GM12878 (cell line): ENCODE results near the gene SF3B5. TPM values are rescaled to one million over a fixed set of nuclear protein-coding genes. Genes with fewer than 3 reads are reported as not detected.
A peak's percentile ranks its signal among the peaks of the same experiment; 100 is the strongest.

Source experiments
- ATAC-seq: fragments of 200-7000 bp; cut with Tn5 transposase; 3 replicates; pipeline ENCODE4 v1.9.1; 2020; ENCODE audit warnings: mild to moderate bottlenecking, moderate library complexity
- BruUV-seq: library from RNA; stranded (reverse); fragments of 400-500 nt; replicated peaks from 2 replicates; lab custom pipeline; 2021; lab: Mats Ljungman, UMichigan
- CTCF ChIA-PET: fragments of 300-600 bp; sonication (Branson Sonifier 250); formaldehyde crosslinking; extraction: SDS; loops from one replicate; lab custom pipeline; 2021; ENCODE audit warnings: inconsistent platforms; lab: Yijun Ruan, JAX
- POLR2A ChIA-PET: fragments of 350-600 bp; formaldehyde crosslinking; extraction: SDS; loops from one replicate; lab custom pipeline; 2021; ENCODE audit warnings: inconsistent platforms; lab: Charles Lee
- RAD21 ChIA-PET: fragments of 300-600 bp; sonication (Branson Sonifier 250); formaldehyde crosslinking; loops from one replicate; lab custom pipeline; 2023; ENCODE audit warnings: antibody characterized with exemption; ENCODE audit not compliant: unreplicated experiment; lab: Charles Lee
- SMC1A ChIA-PET: fragments of 300-600 bp; sonication (Branson Sonifier 250); formaldehyde crosslinking; loops from one replicate; lab custom pipeline; 2023; ENCODE audit not compliant: unreplicated experiment, uncharacterized antibody; lab: Charles Lee
- DNase-seq: peaks from one replicate; pipeline ENCODE4 v3.0.0-alpha.2; 2011; ENCODE audit warnings: low read depth, low spot score
- FAIRE-seq: peaks from 3 replicates; lab custom pipeline; 2011; peaks lifted over from hg19 to GRCh38; lab: Jason Lieb, UNC
- H2AFZ ChIP-seq: 2 replicates; pipeline ENCODE4 v1.6.0; 2011; ENCODE audit warnings: low read depth, low read length, control low read depth; ENCODE audit not compliant: control insufficient read depth
- H3K27ac ChIP-seq: 2 replicates; pipeline ENCODE4 v1.5.1; 2011; ENCODE audit warnings: control low read depth; ENCODE audit not compliant: control insufficient read depth, insufficient read depth
- H3K27me3 ChIP-seq, 2 experiments: replicated peaks in 1 of 2; 2 replicates each; pipeline versions ENCODE4 v1.6.0 to v1.6.1; 2011; ENCODE audit warnings: low read length in 1 of 2; ENCODE audit not compliant: control insufficient read depth in 2 of 2, insufficient read depth in 2 of 2
- H3K36me3 ChIP-seq, 2 experiments: 2 replicates each; pipeline ENCODE4 v1.5.1; 2011; ENCODE audit warnings: low read length in 1 of 2; ENCODE audit not compliant: control insufficient read depth in 2 of 2, insufficient read depth in 2 of 2
- H3K4me1 ChIP-seq: 2 replicates; pipeline ENCODE4 v1.6.1; 2011; ENCODE audit warnings: mild to moderate bottlenecking, low read length, moderate library complexity, mixed read lengths; ENCODE audit not compliant: control insufficient read depth, insufficient read depth
- H3K4me2 ChIP-seq: 2 replicates; pipeline ENCODE4 v1.6.0; 2011; ENCODE audit warnings: control low read depth; ENCODE audit not compliant: control insufficient read depth, insufficient read depth
- H3K4me3 ChIP-seq: fragments of 200-600 bp; sonication (generic); 2 replicates; pipeline ENCODE4 v1.5.1; 2016
- H3K79me2 ChIP-seq: 2 replicates; pipeline ENCODE4 v1.6.0; 2011; ENCODE audit warnings: low read length; ENCODE audit not compliant: control insufficient read depth, insufficient read depth
- H3K9ac ChIP-seq: 2 replicates; pipeline ENCODE4 v1.8.0; 2011; ENCODE audit warnings: low read length, control low read depth, mixed read lengths; ENCODE audit not compliant: control insufficient read depth, insufficient read depth
- H3K9me3 ChIP-seq: replicated peaks from 3 replicates; pipeline ENCODE4 v1.5.1; 2011; ENCODE audit warnings: mild to moderate bottlenecking, low read length; ENCODE audit not compliant: control insufficient read depth, insufficient read depth
- H4K20me1 ChIP-seq: 2 replicates; pipeline ENCODE4 v1.6.0; 2011; ENCODE audit not compliant: control insufficient read depth, insufficient read depth
- BHLHE40 ChIP-seq, 2 experiments: fragments of 450-650 bp in 1 of 2; IDR thresholded peaks; 2 replicates each; pipeline ENCODE4 v1.6.1; 2011 to 2017; ENCODE audit warnings: low read depth in 2 of 2, borderline replicate concordance in 1 of 2, improper control_type of control experiment in 1 of 2, low read length in 1 of 2, mild to moderate bottlenecking in 1 of 2
- CBX5 ChIP-seq: sonication (generic); IDR thresholded peaks from 2 replicates; pipeline ENCODE4 v1.6.1; 2016; ENCODE audit warnings: low read depth, moderate library complexity, mild to moderate bottlenecking, inconsistent platforms
- EGR1 ChIP-seq, 2 experiments: IDR thresholded peaks; 1 replicate in 1 of 2; 2 replicates in 1 of 2; pipeline ENCODE4 v1.6.1; 2011 to 2012; ENCODE audit warnings: low read depth in 2 of 2, low read length in 2 of 2, borderline replicate concordance in 1 of 2, mild to moderate bottlenecking in 1 of 2, moderate library complexity in 1 of 2
- GABPA ChIP-seq: IDR thresholded peaks from 2 replicates; pipeline ENCODE4 v1.6.1; 2014; ENCODE audit warnings: antibody characterized with exemption, low read depth, mild to moderate bottlenecking, inconsistent platforms
- HDAC6 ChIP-seq: fragments of 200-600 bp; sonication (generic); IDR thresholded peaks from one replicate; pipeline ENCODE4 v1.8.0; 2017; ENCODE audit warnings: antibody characterized with exemption; ENCODE audit not compliant: unreplicated experiment
- IKZF2 ChIP-seq, 2 experiments: fragments of 450-650 bp; IDR thresholded peaks; 2 replicates each; pipeline ENCODE4 v1.6.1; 2017; ENCODE audit warnings: mild to moderate bottlenecking in 2 of 2, moderate library complexity in 2 of 2
- LARP7 ChIP-seq: fragments of 450-650 bp; IDR thresholded peaks from 2 replicates; pipeline ENCODE4 v1.6.1; 2017; ENCODE audit warnings: mild to moderate bottlenecking
- MLLT1 ChIP-seq: fragments of 450-650 bp; IDR thresholded peaks from 2 replicates; pipeline ENCODE4 v1.6.1; 2016; ENCODE audit warnings: mild to moderate bottlenecking
- MTA2 ChIP-seq: fragments of 450-650 bp; IDR thresholded peaks from 2 replicates; pipeline ENCODE4 v1.6.1; 2016; ENCODE audit warnings: low read depth, mild to moderate bottlenecking, moderate library complexity
- NBN ChIP-seq: fragments of 450-650 bp; IDR thresholded peaks from 2 replicates; pipeline ENCODE4 v1.6.1; 2016
- POLR2AphosphoS5 ChIP-seq: IDR thresholded peaks from 2 replicates; pipeline ENCODE4 v1.6.1; 2011; ENCODE audit warnings: mild to moderate bottlenecking, low read length, inconsistent platforms
- RAD51 ChIP-seq: fragments of 450-650 bp; IDR thresholded peaks from 2 replicates; pipeline ENCODE4 v1.6.1; 2016; ENCODE audit warnings: moderate library complexity, mild to moderate bottlenecking, inconsistent platforms
- RELA ChIP-seq: fragments of 450-650 bp; IDR thresholded peaks from 2 replicates; pipeline ENCODE4 v1.8.0; 2014; ENCODE audit warnings: borderline replicate concordance; ENCODE audit not compliant: partially characterized antibody
- RUNX3 ChIP-seq: IDR thresholded peaks from 2 replicates; pipeline ENCODE4 v1.6.1; 2012; ENCODE audit warnings: low read length, inconsistent platforms
- SMAD1 ChIP-seq: fragments of 450-650 bp; IDR thresholded peaks from 2 replicates; pipeline ENCODE4 v1.6.1; 2018; ENCODE audit warnings: mild to moderate bottlenecking, low read depth; ENCODE audit not compliant: partially characterized antibody
- SMAD5 ChIP-seq: IDR thresholded peaks from 2 replicates; pipeline ENCODE4 v1.6.1; 2016; ENCODE audit warnings: antibody characterized with exemption, low read depth
- TCF12 ChIP-seq: IDR thresholded peaks from 2 replicates; pipeline ENCODE4 v1.6.1; 2011; ENCODE audit warnings: low read depth, mild to moderate bottlenecking, low read length
- TCF7 ChIP-seq: IDR thresholded peaks from 2 replicates; pipeline ENCODE4 v1.6.1; 2014; ENCODE audit warnings: antibody characterized with exemption, borderline replicate concordance
- ZNF24 ChIP-seq: fragments of 450-650 bp; IDR thresholded peaks from 2 replicates; pipeline ENCODE4 v1.6.1; 2017; ENCODE audit warnings: antibody characterized with exemption, mild to moderate bottlenecking
- WGBS: methylation state at CpG from one replicate; pipeline ENCODE4 v1.1.6; 2016; ENCODE audit warnings: low lambda C conversion rate; ENCODE audit not compliant: insufficient replicate concordance, insufficient coverage; ENCODE audit errors: missing lambda C conversion rate; 5-methylcytosine and 5-hydroxymethylcytosine counted together
- in situ Hi-C: fragments of 300-500 bp; cut with MboI; formaldehyde crosslinking; loops from 9 replicates; pipeline ENCODE4 v1.14.3; 2018; ENCODE audit warnings: mixed read lengths
- intact Hi-C: fragments of 100-400 bp; cut with micrococcal nuclease; formaldehyde crosslinking; loops from one replicate; pipeline ENCODE4 v1.14.2; 2022; ENCODE audit not compliant: unreplicated experiment
- polyA plus RNA-seq, 11 experiments: library from polyadenylated mRNA; depleted of rRNA in 4 of 11; unstranded in 6 of 11; stranded (reverse) in 5 of 11; fragments of >200 nt; fragmentation: Nextera tagmentation in 4 of 11; fragmentation: Illumina TruSeq in 1 of 11; extraction: Ambion mirVana in 4 of 11; extraction: Trizol in 1 of 11; gene quantifications; 1 replicate in 1 of 11; 2 replicates in 10 of 11; pipeline versions ENCODE4 v1.2.1 to v1.2.3, GENCODE V29; 2011 to 2016; ENCODE audit warnings: inconsistent platforms in 2 of 11, missing spikeins in 2 of 11, low read depth in 1 of 11
- total RNA-seq, 4 experiments: library from RNA; depleted of rRNA in 3 of 4; stranded (reverse); fragments of >200 nt in 3 of 4; fragmentation: Illumina TruSeq in 1 of 4; extraction: Trizol in 1 of 4; gene quantifications; 2 replicates each; pipeline versions ENCODE4 v1.2.1 to v1.2.3, GENCODE V29; 2013 to 2021
- TF ChIP-seq, protein P1 (sequence below): fragments of 450-650 bp; IDR thresholded peaks from 2 replicates; pipeline ENCODE4 v1.6.1; 2017; ENCODE audit warnings: mild to moderate bottlenecking, low read depth, inconsistent platforms; ENCODE audit not compliant: poor library complexity, severe bottlenecking

The SF3B5 gene
- total and polyA plus RNA-seq, 10 of the 15 experiments (the other 5 are each of a cell fraction or from before 2014, with no cell fraction given) = 220 to 864 (median 341) TPM

DNA sequence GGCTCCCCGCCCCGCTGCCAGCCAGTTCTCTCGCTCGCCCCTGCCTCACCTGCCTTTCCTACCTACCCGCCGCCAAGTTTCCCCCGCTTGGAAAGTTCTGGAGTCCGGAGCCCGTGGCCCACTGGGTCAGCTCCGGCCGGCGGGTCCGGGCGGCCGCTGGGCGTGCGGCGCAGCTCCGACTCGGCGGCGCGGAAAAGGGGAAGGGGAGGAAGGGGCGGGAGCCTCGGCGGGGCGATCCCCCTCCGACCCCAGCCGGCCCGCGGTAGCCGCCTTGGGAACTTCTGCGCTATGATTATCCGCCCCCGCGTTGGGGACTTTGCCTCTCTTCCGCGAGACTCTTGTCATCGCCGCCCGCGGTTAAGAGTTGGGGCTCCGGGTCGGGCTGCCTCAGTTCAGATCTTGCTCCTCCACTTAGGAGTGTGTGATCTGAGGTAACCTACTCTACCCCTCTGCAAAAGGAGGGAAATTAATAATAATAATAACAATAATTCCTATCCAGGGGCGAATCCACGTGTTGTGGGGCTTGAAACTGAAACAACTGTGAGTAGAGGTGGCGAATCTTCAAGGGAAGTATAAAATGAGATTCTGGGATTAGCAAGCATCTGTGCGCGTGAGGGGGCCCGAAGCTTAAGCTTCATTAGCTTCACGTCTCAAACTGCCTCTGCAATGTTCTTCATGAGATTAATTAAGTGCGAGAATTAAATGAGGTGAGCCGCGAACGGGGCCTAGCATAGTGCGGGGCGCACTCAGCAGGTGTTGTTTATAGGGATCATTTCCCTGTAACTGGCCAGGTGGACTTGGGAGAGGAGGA lies 30.8 kb downstream of the SF3B5 start:
- no peaks in the 10 kb centered on the region for H3K36me3 ChIP-seq
- WGBS = 1% methylated on average over 55 of the region's 57 CpGs
- H2AFZ ChIP-seq = peak overlapping the region; percentile 86
- H3K9me3 ChIP-seq = no peaks in the 10 kb centered on the region; the same call in 1 of the 3 replicates
- POLR2A ChIA-PET = interaction anchor here (0.6 to 5.7 kb wide), 17 partner anchors 8 to 1747 kb away, joined by 3 to 47 read pairs (median 5); partner anchors contain the start of gene SF3B5
- peak overlapping the region; percentile 77 for H3K4me2 ChIP-seq
- CTCF ChIA-PET = interaction anchor here (0.6 to 3.8 kb wide), 16 partner anchors 9 to 154 kb away, joined by 3 to 17 read pairs (median 5); partner anchors contain the start of gene SF3B5
- SMC1A ChIA-PET = interaction anchor here (0.6 to 4.7 kb wide), 19 partner anchors 9 to 282 kb away, joined by 3 to 54 read pairs (median 5); partner anchors contain the start of genes SF3B5 and STX11
- peak; percentile 42 for ATAC-seq
- BruUV-seq = TSS peak; percentile 90
- peaks cover 20% of the 10 kb centered on the region for H3K79me2 ChIP-seq
- in situ Hi-C loops = no loop called here
- intact Hi-C loops = loop anchor here (1.0 to 5.0 kb wide), 3 partner anchors 31 to 612 kb away; partner anchors contain the start of genes ADAT2, PEX3 and SF3B5
- peak overlapping the region; percentile 85 for H3K4me3 ChIP-seq
- FAIRE-seq = no peak
- H3K9ac ChIP-seq = peak overlapping the region; percentile 93
- H3K27me3 ChIP-seq = no peaks in the 10 kb centered on the region
- RAD21 ChIA-PET = interaction anchor here (0.7 to 4.4 kb wide), 18 partner anchors 9 to 489 kb away, joined by 3 to 36 read pairs (median 4); partner anchors contain the start of gene LTV1
- H3K4me1 ChIP-seq = peaks cover 10% of the 10 kb centered on the region
- H4K20me1 ChIP-seq = no peaks in the 10 kb centered on the region
- H3K27ac ChIP-seq = peak overlapping the region; percentile 94
- DNase-seq = no peak
- TF ChIP-seq NBN = peak; percentile 75; the same call in 1 of the 2 replicates
- no peak; a peak in 1 of 4 replicates for TF ChIP-seq BHLHE40 (IDR thresholded peaks at IDR 0.05; ENCODE audit: borderline replicate concordance in 1 of 2, low read depth in 2 of 2, low read length in 1 of 2)
- TF ChIP-seq LARP7 = 0 out of 2 replicates have a peak, but pooled peaks have one; percentile 19
- peak; percentile 50 to 60; a peak in 3 of 4 replicates for TF ChIP-seq IKZF2 (IDR thresholded peaks at IDR 0.05)
- no peak for TF ChIP-seq GABPA
- peak; percentile 60 for TF ChIP-seq MTA2
- TF ChIP-seq SMAD1 = peak; percentile 36
- peak; percentile 21 for TF ChIP-seq HDAC6
- peak; percentile 47 for TF ChIP-seq RELA
- TF ChIP-seq SMAD5 = peak; percentile 14
- 0 out of 2 replicates have a peak, but pooled peaks have one; percentile 20 for TF ChIP-seq CBX5
- TF ChIP-seq MLLT1 = peak; percentile 72
- TF ChIP-seq, protein P1, sequence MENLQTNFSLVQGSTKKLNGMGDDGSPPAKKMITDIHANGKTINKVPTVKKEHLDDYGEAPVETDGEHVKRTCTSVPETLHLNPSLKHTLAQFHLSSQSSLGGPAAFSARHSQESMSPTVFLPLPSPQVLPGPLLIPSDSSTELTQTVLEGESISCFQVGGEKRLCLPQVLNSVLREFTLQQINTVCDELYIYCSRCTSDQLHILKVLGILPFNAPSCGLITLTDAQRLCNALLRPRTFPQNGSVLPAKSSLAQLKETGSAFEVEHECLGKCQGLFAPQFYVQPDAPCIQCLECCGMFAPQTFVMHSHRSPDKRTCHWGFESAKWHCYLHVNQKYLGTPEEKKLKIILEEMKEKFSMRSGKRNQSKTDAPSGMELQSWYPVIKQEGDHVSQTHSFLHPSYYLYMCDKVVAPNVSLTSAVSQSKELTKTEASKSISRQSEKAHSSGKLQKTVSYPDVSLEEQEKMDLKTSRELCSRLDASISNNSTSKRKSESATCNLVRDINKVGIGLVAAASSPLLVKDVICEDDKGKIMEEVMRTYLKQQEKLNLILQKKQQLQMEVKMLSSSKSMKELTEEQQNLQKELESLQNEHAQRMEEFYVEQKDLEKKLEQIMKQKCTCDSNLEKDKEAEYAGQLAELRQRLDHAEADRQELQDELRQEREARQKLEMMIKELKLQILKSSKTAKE = peak; percentile 33
- peak; percentile 68; the same call in 1 of the 2 replicates for TF ChIP-seq POLR2AphosphoS5
- 0 out of 2 replicates have a peak, but pooled peaks have one; percentile 19 for TF ChIP-seq TCF12
- TF ChIP-seq RUNX3 = peak; percentile 60
- peak; percentile 18; the same call in 1 of the 2 replicates for TF ChIP-seq TCF7
- peak; percentile 28 to 99 for TF ChIP-seq EGR1 (IDR thresholded peaks at IDR 0.05; ENCODE audit: borderline replicate concordance in 1 of 2, low read depth in 2 of 2, low read length in 2 of 2)
- no peak for TF ChIP-seq ZNF24
- TF ChIP-seq RAD51 = 0 out of 2 replicates have a peak, but pooled peaks have one; percentile 13
